ENCODE results near the gene PTPRB. TPM values are rescaled to one million over a fixed set of nuclear protein-coding genes. Genes with fewer than 3 reads are reported as not detected.

Gene PTPRB
- total and polyA plus RNA-seq, 2 of the 4 experiments (the other 2 are of a cell fraction) = 4.1 to 6.5 TPM

DNA sequence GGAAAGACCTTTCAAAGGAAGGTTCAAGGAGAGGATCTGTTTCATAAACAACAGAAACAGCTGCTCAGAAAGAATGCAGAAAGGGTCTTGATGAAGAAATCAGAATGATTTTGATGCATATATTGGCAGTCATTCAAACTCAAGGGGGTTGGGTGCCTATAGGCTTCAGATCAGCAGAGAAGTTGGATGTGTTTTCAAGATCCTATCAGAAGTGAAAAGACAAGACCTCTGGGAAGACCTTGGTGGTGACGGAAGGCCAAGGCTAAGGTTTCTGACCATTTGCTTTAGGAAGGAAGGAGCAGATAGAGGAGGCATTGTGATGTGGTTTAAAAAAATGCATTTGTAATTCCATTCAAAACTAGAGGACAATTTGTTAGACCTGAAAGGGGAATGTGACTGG, 15.2 kb upstream of the PTPRB start:
- TF ChIP-seq MAZ (IDR thresholded peaks at IDR 0.05; ENCODE audit: borderline replicate concordance, low read depth, low read length) = no peak
- TF ChIP-seq BHLHE40 (IDR thresholded peaks at IDR 0.05; ENCODE audit: low read depth, low read length) = no peak
- no peak for TF ChIP-seq POLR2A (IDR thresholded peaks at IDR 0.05; ENCODE audit: low read depth, low read length)
- no peak for TF ChIP-seq USF2 (IDR thresholded peaks at IDR 0.05; ENCODE audit: low read depth, low read length)
- no peak for TF ChIP-seq RAD21 (IDR thresholded peaks at IDR 0.05; ENCODE audit: low read length)
- TF ChIP-seq MAFK (IDR thresholded peaks at IDR 0.05; ENCODE audit: low read depth, low read length) = no peak
- no peak for TF ChIP-seq SMC3 (IDR thresholded peaks at IDR 0.05; ENCODE audit: low read depth, low read length)
- TF ChIP-seq, protein P1, sequence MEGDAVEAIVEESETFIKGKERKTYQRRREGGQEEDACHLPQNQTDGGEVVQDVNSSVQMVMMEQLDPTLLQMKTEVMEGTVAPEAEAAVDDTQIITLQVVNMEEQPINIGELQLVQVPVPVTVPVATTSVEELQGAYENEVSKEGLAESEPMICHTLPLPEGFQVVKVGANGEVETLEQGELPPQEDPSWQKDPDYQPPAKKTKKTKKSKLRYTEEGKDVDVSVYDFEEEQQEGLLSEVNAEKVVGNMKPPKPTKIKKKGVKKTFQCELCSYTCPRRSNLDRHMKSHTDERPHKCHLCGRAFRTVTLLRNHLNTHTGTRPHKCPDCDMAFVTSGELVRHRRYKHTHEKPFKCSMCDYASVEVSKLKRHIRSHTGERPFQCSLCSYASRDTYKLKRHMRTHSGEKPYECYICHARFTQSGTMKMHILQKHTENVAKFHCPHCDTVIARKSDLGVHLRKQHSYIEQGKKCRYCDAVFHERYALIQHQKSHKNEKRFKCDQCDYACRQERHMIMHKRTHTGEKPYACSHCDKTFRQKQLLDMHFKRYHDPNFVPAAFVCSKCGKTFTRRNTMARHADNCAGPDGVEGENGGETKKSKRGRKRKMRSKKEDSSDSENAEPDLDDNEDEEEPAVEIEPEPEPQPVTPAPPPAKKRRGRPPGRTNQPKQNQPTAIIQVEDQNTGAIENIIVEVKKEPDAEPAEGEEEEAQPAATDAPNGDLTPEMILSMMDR (conservative IDR thresholded peaks at IDR 0.05; ENCODE audit: low read depth, low read length) = no peak
- no peak for TF ChIP-seq CHD1 (IDR thresholded peaks at IDR 0.05; ENCODE audit: low read depth, low read length)
- TF ChIP-seq RCOR1 (IDR thresholded peaks at IDR 0.05; ENCODE audit: insufficient replicate concordance, low read length) = no peak
- TF ChIP-seq ELK1 (IDR thresholded peaks at IDR 0.05; ENCODE audit: borderline replicate concordance, low read depth, low read length) = no peak
- no peak for TF ChIP-seq MXI1 (IDR thresholded peaks at IDR 0.05; ENCODE audit: borderline replicate concordance, low read depth, low read length)
- no peak for TF ChIP-seq CEBPB (IDR thresholded peaks at IDR 0.05; ENCODE audit: low read depth, low read length)
- TF ChIP-seq RFX5 (IDR thresholded peaks at IDR 0.05; ENCODE audit: low read depth, low read length) = no peak
- no peak for TF ChIP-seq NFE2L2 (IDR thresholded peaks at IDR 0.05; ENCODE audit: low read depth, low read length)
- TF ChIP-seq FOS (IDR thresholded peaks at IDR 0.05; ENCODE audit: low read depth, low read length) = no peak
- Histone ChIP-seq H3K9me3 (ENCODE audit: control insufficient read depth, insufficient read depth, low read length) (no peaks in the 10 kb centered on the region), H4K8ac (ENCODE audit: low read depth in 2 of 2, low read length in 2 of 2) (no peak overlapping the region), H3K23ac (ENCODE audit: low read depth, low read length) (no peak overlapping the region), H3K4me2 (ENCODE audit: low read depth, low read length) (no peak overlapping the region), H3K9me1 (ENCODE audit: insufficient read depth, low read length) (no peaks in the 10 kb centered on the region), H2AK5ac (ENCODE audit: low read depth, low read length) (no peak overlapping the region), H3K14ac (replicated peaks; ENCODE audit: low read depth, low read length) (no peak overlapping the region), H2BK120ac (ENCODE audit: low read depth, low read length) (no peak overlapping the region; the same call in 1 of the 2 replicates), H3K27ac (ENCODE audit: insufficient read depth, low read length) (no peak overlapping the region), H3K27me3 (ENCODE audit: control insufficient read depth, insufficient read depth, low read length) (no peaks in the 10 kb centered on the region), H3K36me3 (ENCODE audit: control insufficient read depth, insufficient read depth, low read length) (no peaks in the 10 kb centered on the region), H3K79me1 (ENCODE audit: low read depth in 1 of 2, low read length in 2 of 2) (no peaks in the 10 kb centered on the region), H2BK5ac (ENCODE audit: low read depth, low read length, poor library complexity, severe bottlenecking) (no peak overlapping the region), H2BK20ac (ENCODE audit: low read depth, low read length) (no peak overlapping the region), H3K9ac (ENCODE audit: low read depth, low read length) (no peak overlapping the region), H4K20me1 (ENCODE audit: insufficient read depth, low read length) (no peaks in the 10 kb centered on the region), H3K18ac (ENCODE audit: low read depth, low read length) (no peak overlapping the region), H3K4me3 (ENCODE audit: insufficient read depth, low read depth, low read length) (no peak overlapping the region), H2AK9ac (replicated peaks; ENCODE audit: low read depth, low read length, poor library complexity) (no peak overlapping the region), H4K91ac (ENCODE audit: insufficient read depth, low read depth, low read length) (no peak overlapping the region), H2BK15ac (ENCODE audit: low read depth, low read length) (no peak overlapping the region), H4K5ac (ENCODE audit: low read depth, low read length) (no peak overlapping the region), H3K56ac (ENCODE audit: extremely low read depth, insufficient read depth, low read length) (no peak overlapping the region), H2AFZ (replicated peaks; ENCODE audit: low read length, poor library complexity) (no peak overlapping the region), H3K4me1 (ENCODE audit: control insufficient read depth, insufficient read depth, low read length) (peaks cover 2% of the 10 kb centered on the region; the same call in 1 of the 2 replicates), H3K4ac (ENCODE audit: low read depth, low read length) (no peak overlapping the region)
- ATAC-seq (ENCODE audit: low read depth) (no peak), DNase-seq (no peak)
- BruUV-seq (replicated peaks) = no TSS peak
- in situ Hi-C loops (cut with MboI; ENCODE audit: low sequenced_read_pairs) = no loop called here
- dilution Hi-C loops (cut with HindIII; ENCODE audit: low sequenced_read_pairs, unreplicated experiment) = no loop called here
- POLR2A ChIA-PET (ENCODE audit: unreplicated experiment) = no interaction called here
- CTCF ChIA-PET = no interaction called here
- WGBS, 2 experiments (ENCODE audit: extremely low coverage in 2 of 2, insufficient read length in 1 of 2) = 100% methylated on average over 1 of the region's 1 CpG; no CpG with 5 or more reads in 1 of the 2 experiments
- intact Hi-C loops (cut with micrococcal nuclease) = no loop called here
